Glomerular visceral epithelial cell (primary cell): ENCODE data around the gene RBP4.
A peak's percentile ranks its signal among the peaks of the same experiment; 100 is the strongest.
"Not testable (repeated sequence)": the region's sequence is repeated elsewhere in the genome, so short reads cannot be mapped to it uniquely, and the experiment has no call there.

Source experiments
- DNase-seq: peaks from one replicate; pipeline ENCODE4 v3.0.0-alpha.2; 2016; ENCODE audit errors: extremely low spot score

The RBP4 gene

GRCh38 chr10:93566435-93567276, 34.4 kb downstream of the RBP4 start, which contains the start of gene FFAR4:
TSS of gene FFAR4 (plus strand) at chr10:93566665. CDS start at chr10:93566721, 56 bp downstream.
- peak; percentile 25 for DNase-seq

GRCh38 chr10:93565446-93565845, 35.6 kb downstream of the RBP4 start:
- DNase-seq = no peak

- DNase-seq = no peak
These were observed 40.5 kb downstream of the RBP4 start for GRCh38 chr10:93560541-93560940.

GRCh38 chr10:93559490-93559889, 41.5 kb downstream of the RBP4 start:
- no peak for DNase-seq

- peak; percentile 62 for DNase-seq
These were observed 46.1 kb downstream of the RBP4 start for GRCh38 chr10:93554760-93555432.

- DNase-seq = no peak
These were observed 46.7 kb downstream of the RBP4 start for GRCh38 chr10:93554316-93554663.

GRCh38 chr10:93553482-93554315, 47.3 kb downstream of the RBP4 start:
- DNase-seq = no peak

- no peak for DNase-seq
These were observed 48.3 kb downstream of the RBP4 start for GRCh38 chr10:93552780-93553179.

GRCh38 chr10:93550606-93551005, 50.4 kb downstream of the RBP4 start:
- DNase-seq = no peak

GRCh38 chr10:93548376-93549071, 52.5 kb downstream of the RBP4 start:
- no peak for DNase-seq

- no peak for DNase-seq
These were observed 53.5 kb downstream of the RBP4 start for GRCh38 chr10:93547522-93547921.

GRCh38 chr10:93546995-93547394, 54.0 kb downstream of the RBP4 start:
- DNase-seq = not testable (repeated sequence)

- peak; percentile 47 for DNase-seq
These were observed 58.7 kb downstream of the RBP4 start for GRCh38 chr10:93542358-93542791.
